Body of pancreas (tissue), 4 donors: ENCODE measurements around the gene RHCE. TPM values are rescaled to one million over a fixed set of nuclear protein-coding genes. Genes with fewer than 3 reads are reported as not detected.

Source experiments
- ATAC-seq: fragments of 150-250 bp; one replicate; pipeline ENCODE4 v1.9.1; 2016
- DNase-seq, 4 donors: peaks; one replicate each; pipeline ENCODE4 v3.0.0-alpha.2; 2019
- H3K27ac ChIP-seq, 4 donors: fragments of 200-600 bp; sonication (generic); 1 replicate in 3 of 4; 2 replicates in 1 of 4; pipeline versions ENCODE4 v1.5.1 to v1.6.1; 2016 to 2019; ENCODE audit warnings: mild to moderate bottlenecking in 1 of 4, mixed read lengths in 1 of 4, moderate library complexity in 1 of 4
- H3K27me3 ChIP-seq, 2 donors: fragments of 200-600 bp; sonication (generic); one replicate each; pipeline ENCODE4 v1.6.0; 2016; ENCODE audit warnings: mild to moderate bottlenecking in 1 of 2
- H3K36me3 ChIP-seq, 2 donors: fragments of 200-600 bp; sonication (generic); replicated peaks in 1 of 2; 2 replicates each; pipeline ENCODE4 v1.5.1; 2016; ENCODE audit warnings: low read depth in 2 of 2; ENCODE audit not compliant: insufficient read depth in 1 of 2
- H3K4me1 ChIP-seq: fragments of 200-600 bp; sonication (generic); one replicate; pipeline ENCODE4 v1.6.0; 2016
- H3K4me3 ChIP-seq, 2 donors: fragments of 200-600 bp; sonication (generic); 1 replicate in 1 of 2; 2 replicates in 1 of 2; pipeline ENCODE4 v1.5.1; 2016 to 2019
- H3K9me3 ChIP-seq, 3 donors: fragments of 200-600 bp; sonication (generic); 1 replicate in 2 of 3; 2 replicates in 1 of 3; pipeline ENCODE4 v1.5.1; 2016
- POLR2A ChIP-seq, 3 donors: fragments of 450-650 bp; IDR thresholded peaks; one replicate each; pipeline ENCODE4 v1.6.1; 2016; ENCODE audit warnings: antibody characterized with exemption in 3 of 3, mild to moderate bottlenecking in 2 of 3
- WGBS, 2 donors: methylation state at CpG; one replicate each; pipeline ENCODE4 v1.1.5; 2017; 5-methylcytosine and 5-hydroxymethylcytosine counted together
- intact Hi-C: fragments of 100-400 bp; cut with DNase I; formaldehyde crosslinking; loops from one replicate; pipeline ENCODE4 v1.15.1; 2023
- total RNA-seq, 2 donors: library from RNA; depleted of rRNA; stranded (reverse); fragments of >200 nt; gene quantifications; one replicate each; pipeline ENCODE4 v1.1.0, GENCODE V29; 2016
- TF ChIP-seq, protein P1 (sequence below), 7 experiments: fragments of 450-650 bp in 4 of 7; fragments of 200-600 bp in 3 of 7; sonication (generic) in 3 of 7; IDR thresholded peaks; one replicate each; pipeline ENCODE4 v1.5.1; 2016 to 2019; ENCODE audit warnings: antibody characterized with exemption in 7 of 7

Gene RHCE
- total RNA-seq, 2 donors from 2014 or later = 0.26 TPM; not detected in 1

DNA sequence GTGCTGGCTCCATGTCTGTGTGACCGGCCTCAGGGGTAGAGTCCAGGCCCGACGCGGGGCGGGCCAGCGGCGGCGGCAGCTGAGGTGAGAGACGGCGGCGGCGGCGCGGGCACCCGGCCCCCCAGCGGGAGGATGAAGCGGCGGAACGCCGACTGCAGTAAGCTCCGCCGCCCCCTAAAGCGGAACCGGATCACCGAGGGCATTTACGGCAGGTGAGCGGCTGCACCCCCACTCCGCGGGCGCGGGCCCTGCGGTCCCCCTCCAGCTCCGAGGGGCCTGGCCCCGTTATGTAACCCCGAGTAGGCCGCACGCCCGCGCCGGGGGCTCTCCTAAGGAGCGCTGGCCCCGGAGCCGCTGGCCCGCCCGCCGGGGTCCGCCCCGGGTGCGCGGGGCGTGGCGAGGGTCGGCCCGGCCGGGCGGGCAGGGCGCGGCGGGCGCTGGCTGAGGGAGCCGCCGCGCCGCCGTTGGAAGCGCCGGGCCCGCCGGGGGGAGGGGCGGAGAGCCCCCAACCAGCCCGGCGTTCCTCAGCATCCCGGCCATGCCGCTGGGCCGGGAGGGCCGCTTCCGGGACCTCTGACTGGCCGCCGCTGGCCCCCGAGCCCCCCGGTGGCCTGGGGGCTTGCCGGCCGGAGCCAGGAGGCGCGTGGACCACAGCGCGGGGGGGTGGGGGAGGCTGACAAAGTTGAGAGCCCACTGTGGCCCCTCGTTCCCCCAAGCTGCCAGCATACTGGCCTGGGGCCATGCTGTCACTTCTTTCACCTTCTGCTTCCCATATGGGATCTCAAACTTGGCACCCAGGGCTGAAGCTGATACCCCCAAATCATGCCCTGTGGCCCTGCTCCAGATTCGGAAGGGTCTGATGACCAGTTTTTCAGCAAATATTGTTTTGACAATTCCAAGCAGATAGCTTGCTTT lies 10.6 kb upstream of the RHCE start:
- no peaks in the 10 kb centered on the region for H3K36me3 ChIP-seq
- DNase-seq = peak; percentile 16 to 51 (median 34)
- no peaks in the 10 kb centered on the region for H3K27me3 ChIP-seq
- peak overlapping the region; percentile 80 to 94 for H3K4me3 ChIP-seq
- no peaks in the 10 kb centered on the region for H3K9me3 ChIP-seq
- 0% methylated on average over 1 to 49 of the region's 89 CpGs for WGBS, 2 donors
- intact Hi-C loops = no loop called here
- ATAC-seq = peak; percentile 17
- peaks cover 52% of the 10 kb centered on the region for H3K4me1 ChIP-seq
- peak overlapping the region; percentile 95 for H3K27ac ChIP-seq
- TF ChIP-seq POLR2A (IDR thresholded peaks at IDR 0.05) = peak in 2 of 3 donors; percentile 12 to 70
- TF ChIP-seq, protein P1, sequence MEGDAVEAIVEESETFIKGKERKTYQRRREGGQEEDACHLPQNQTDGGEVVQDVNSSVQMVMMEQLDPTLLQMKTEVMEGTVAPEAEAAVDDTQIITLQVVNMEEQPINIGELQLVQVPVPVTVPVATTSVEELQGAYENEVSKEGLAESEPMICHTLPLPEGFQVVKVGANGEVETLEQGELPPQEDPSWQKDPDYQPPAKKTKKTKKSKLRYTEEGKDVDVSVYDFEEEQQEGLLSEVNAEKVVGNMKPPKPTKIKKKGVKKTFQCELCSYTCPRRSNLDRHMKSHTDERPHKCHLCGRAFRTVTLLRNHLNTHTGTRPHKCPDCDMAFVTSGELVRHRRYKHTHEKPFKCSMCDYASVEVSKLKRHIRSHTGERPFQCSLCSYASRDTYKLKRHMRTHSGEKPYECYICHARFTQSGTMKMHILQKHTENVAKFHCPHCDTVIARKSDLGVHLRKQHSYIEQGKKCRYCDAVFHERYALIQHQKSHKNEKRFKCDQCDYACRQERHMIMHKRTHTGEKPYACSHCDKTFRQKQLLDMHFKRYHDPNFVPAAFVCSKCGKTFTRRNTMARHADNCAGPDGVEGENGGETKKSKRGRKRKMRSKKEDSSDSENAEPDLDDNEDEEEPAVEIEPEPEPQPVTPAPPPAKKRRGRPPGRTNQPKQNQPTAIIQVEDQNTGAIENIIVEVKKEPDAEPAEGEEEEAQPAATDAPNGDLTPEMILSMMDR (IDR thresholded peaks at IDR 0.05) = peak in 1 of 7 experiments; percentile 14

DNA sequence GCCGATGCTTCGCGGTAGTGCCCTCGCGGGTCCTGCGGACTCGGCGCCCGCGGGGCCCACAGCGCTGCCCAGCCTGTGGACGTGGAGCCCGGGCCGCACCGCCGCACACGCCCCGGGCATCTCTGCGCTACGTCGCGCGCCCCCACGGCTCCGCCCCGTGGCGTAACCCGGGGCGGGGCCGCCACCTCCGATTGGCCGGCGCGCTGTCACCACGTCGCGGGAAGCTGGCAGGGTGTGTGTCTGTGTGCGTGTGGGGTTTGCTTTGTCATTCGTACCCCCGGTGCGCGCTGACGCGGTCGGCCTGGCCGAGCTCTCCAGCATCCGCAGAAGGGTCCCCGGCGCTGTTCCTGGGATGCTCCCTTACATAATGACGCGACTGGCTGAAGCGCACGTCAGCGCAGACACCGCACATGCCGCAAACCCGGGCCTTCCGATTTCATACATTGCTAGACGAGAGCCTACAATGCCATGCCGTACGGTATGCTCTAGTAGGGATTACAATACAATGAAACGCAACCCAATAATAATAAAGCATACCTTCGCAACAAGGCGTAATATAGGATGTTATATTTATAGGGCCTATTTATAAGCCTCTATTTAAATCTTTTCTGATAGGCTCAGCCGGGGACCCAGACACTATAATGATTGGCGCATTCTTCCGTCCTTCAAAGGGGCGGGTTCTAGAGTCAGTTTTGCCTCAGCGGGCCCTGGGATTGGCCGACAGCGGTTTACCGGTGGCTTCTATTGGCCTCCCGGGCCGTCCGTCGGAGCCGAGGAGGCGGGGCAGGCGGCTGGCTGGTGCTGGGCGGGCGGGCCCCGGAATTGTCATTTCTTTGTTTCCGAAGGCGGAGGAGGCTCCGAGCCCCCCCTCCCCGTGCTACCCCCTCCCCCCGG lies 9.7 kb upstream of the RHCE start, which contains the start of gene MACO1:
Gene MACO1 (plus strand): TSS at position 825 of the 894 bp plus-strand sequence. CDS start 202 bp downstream, outside the sequence.
- H3K36me3 ChIP-seq = no peaks in the 10 kb centered on the region
- ATAC-seq (peak; percentile 90), DNase-seq (peak; percentile 97 to 98 (median 97))
- peak; percentile 94 to 96 (median 95) for TF ChIP-seq POLR2A (IDR thresholded peaks at IDR 0.05)
- TF ChIP-seq, protein P1 (IDR thresholded peaks at IDR 0.05) = no peak
- H3K27ac ChIP-seq = peak within 1 kb of the TSS; percentile 95
- H3K27me3 ChIP-seq = no peaks in the 10 kb centered on the region
- peaks cover 52% of the 10 kb centered on the region for H3K4me1 ChIP-seq
- whole genome bisulfite sequencing, 2 donors = 0 to 1% methylated on average over 21 to 67 of the region's 87 CpGs
- H3K9me3 ChIP-seq = no peaks in the 10 kb centered on the region
- intact Hi-C loops = no loop called here
- H3K4me3 ChIP-seq = peak within 1 kb of the TSS; percentile 80 to 94

DNA sequence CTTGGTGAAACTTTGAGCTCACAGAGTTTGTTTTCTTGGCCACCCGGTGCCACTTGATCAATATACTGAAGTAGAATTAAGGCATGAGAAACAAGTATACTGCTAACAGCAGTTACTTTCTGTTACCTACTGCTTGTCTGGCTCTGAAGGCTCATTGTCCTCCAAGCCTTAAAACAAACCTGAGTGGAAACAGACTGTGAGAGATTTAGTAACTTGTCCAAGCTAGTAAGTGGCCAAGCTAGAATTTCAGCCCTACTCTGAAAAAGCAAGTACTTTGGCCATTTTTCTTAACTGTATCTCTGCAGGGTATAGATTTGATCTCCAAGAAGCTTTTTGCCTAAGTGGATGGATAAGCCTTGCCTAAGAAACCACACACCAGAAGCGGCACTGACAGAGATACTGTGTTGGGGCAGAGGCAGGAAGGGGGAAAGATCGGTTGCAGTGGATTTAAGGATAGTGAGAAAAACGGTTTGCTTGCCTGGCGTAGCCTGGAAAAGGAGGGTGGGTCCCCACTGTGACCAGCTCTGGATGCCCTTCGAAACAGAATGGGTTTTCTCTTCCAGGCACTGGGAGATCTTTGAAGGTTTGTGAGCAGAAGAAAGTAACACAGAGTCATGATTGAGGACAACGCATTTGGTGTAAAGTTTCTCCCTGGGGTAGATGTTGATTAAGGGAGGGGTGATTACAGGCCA lies 8.0 kb upstream of the RHCE start:
- ATAC-seq (no peak), DNase-seq (no peak)
- Histone ChIP-seq H3K36me3 (no peaks in the 10 kb centered on the region), H3K9me3 (no peaks in the 10 kb centered on the region), H3K4me3 (no peak overlapping the region), H3K4me1 (peaks cover 52% of the 10 kb centered on the region), H3K27ac (no peak overlapping the region), H3K27me3 (no peaks in the 10 kb centered on the region)
- no peak for TF ChIP-seq POLR2A (IDR thresholded peaks at IDR 0.05)
- TF ChIP-seq, protein P1 (IDR thresholded peaks at IDR 0.05) = no peak
- 82 to 86% methylated on average over 7 of the region's 7 CpGs for WGBS, 2 donors
- intact Hi-C loops = no loop called here

DNA sequence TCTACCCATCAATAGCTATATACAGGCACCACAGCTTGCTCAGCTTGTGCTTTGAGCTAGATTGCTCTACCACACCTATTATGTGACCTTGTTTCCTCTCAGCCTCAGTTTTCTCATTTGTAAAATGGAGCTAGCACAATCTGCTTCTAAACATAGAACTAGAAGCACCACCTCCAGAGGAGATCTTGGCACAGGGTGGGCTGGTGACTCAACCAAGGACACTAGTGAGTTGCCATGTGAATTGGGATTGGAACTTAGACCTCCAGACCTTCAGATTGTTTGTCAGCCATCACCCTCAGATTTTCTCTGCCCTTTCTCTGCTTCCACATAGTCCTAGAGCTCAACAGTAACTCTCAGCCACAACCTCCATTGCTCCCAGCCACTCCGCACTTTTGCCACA lies 7.1 kb upstream of the RHCE start:
- ATAC-seq (no peak), DNase-seq (peak in 1 of 4 donors; percentile 47)
- intact Hi-C loops = no loop called here
- H3K36me3 ChIP-seq = no peaks in the 10 kb centered on the region
- no peaks in the 10 kb centered on the region for H3K27me3 ChIP-seq
- TF ChIP-seq POLR2A (IDR thresholded peaks at IDR 0.05) = no peak
- TF ChIP-seq, protein P1 (IDR thresholded peaks at IDR 0.05) = no peak
- H3K4me3 ChIP-seq = no peak overlapping the region
- H3K4me1 ChIP-seq = peaks cover 52% of the 10 kb centered on the region
- 95 to 100% methylated on average over 1 of the region's 1 CpG for WGBS, 2 donors
- H3K9me3 ChIP-seq = no peaks in the 10 kb centered on the region
- peak overlapping the region in 1 of 4 donors; percentile 81 for H3K27ac ChIP-seq
